Measurements from ENCODE around the gene LCE3A.
"Not testable (repeated sequence)": the region's sequence is repeated elsewhere in the genome, so short reads cannot be mapped to it uniquely, and the experiment has no call there.

Gene LCE3A

GRCh38 chr1:152622803-152623202 lies at the start of gene LCE3A:
Gene LCE3A (minus strand): TSS chr1:152623103. CDS start chr1:152623103, 0 bp downstream.
- no peak for DNase-seq (ENCODE audit: low read depth, low spot score)

GRCh38 chr1:152667648-152668047 lies 44.7 kb upstream of the LCE3A start:
- H3K27ac ChIP-seq: no peak overlapping the region
- no peak for DNase-seq (ENCODE audit: low read depth, low spot score)

More at GRCh38 chr1:152622803-152623202, at the start of gene LCE3A:
- no peak within 1 kb of the TSS for H3K27ac ChIP-seq

- H3K27ac ChIP-seq; DNase-seq (ENCODE audit: low read depth, low spot score): not testable (repeated sequence)
Measured at GRCh38 chr1:152666171-152666570, 43.3 kb upstream of the LCE3A start.

GRCh38 chr1:152663098-152663497 lies 40.2 kb upstream of the LCE3A start, which contains the start of gene LCE2D:
Gene LCE2D (plus strand): TSS chr1:152663380. CDS start chr1:152664106, 726 bp downstream.
- DNase-seq (ENCODE audit: low read depth, low spot score): no peak
- H3K27ac ChIP-seq: no peak within 1 kb of the TSS

GRCh38 chr1:152658649-152659048 lies 35.7 kb upstream of the LCE3A start:
- no peak overlapping the region for H3K27ac ChIP-seq
- no peak for DNase-seq (ENCODE audit: low read depth, low spot score)

- DNase-seq (ENCODE audit: low read depth, low spot score): no peak
- H3K27ac ChIP-seq: no peak overlapping the region
Measured at GRCh38 chr1:152657677-152658076, 34.8 kb upstream of the LCE3A start.

- no peak for DNase-seq (ENCODE audit: low read depth, low spot score)
Measured at GRCh38 chr1:152656459-152656858, 33.6 kb upstream of the LCE3A start.

GRCh38 chr1:152654110-152654509 lies 31.2 kb upstream of the LCE3A start:
- no peak overlapping the region for H3K27ac ChIP-seq
- DNase-seq (ENCODE audit: low read depth, low spot score): peak; percentile 16

More at GRCh38 chr1:152656459-152656858, 33.6 kb upstream of the LCE3A start:
- no peak overlapping the region for H3K27ac ChIP-seq

GRCh38 chr1:152646656-152647055 lies 23.8 kb upstream of the LCE3A start:
- H3K27ac ChIP-seq: no peak overlapping the region
- DNase-seq (ENCODE audit: low read depth, low spot score): no peak

- no peak for DNase-seq (ENCODE audit: low read depth, low spot score)
- H3K27ac ChIP-seq: no peak overlapping the region
Measured at GRCh38 chr1:152645146-152645545, 22.2 kb upstream of the LCE3A start.

GRCh38 chr1:152643945-152644344 lies 21.0 kb upstream of the LCE3A start:
- H3K27ac ChIP-seq: no peak overlapping the region
- DNase-seq (ENCODE audit: low read depth, low spot score): no peak

- DNase-seq (ENCODE audit: low read depth, low spot score): no peak
- H3K27ac ChIP-seq: no peak overlapping the region
Measured at GRCh38 chr1:152640351-152640750, 17.4 kb upstream of the LCE3A start.

GRCh38 chr1:152630596-152630995 lies 7.7 kb upstream of the LCE3A start:
- no peak for DNase-seq (ENCODE audit: low read depth, low spot score)
- H3K27ac ChIP-seq: no peak overlapping the region

GRCh38 chr1:152626744-152627143 lies 3.8 kb upstream of the LCE3A start:
- no peak for DNase-seq (ENCODE audit: low read depth, low spot score)
- no peak overlapping the region for H3K27ac ChIP-seq

GRCh38 chr1:152623203-152623844 lies 421 bp upstream of the LCE3A start:
- DNase-seq (ENCODE audit: low read depth, low spot score): no peak
- H3K27ac ChIP-seq: no peak overlapping the region

- no peak for DNase-seq (ENCODE audit: low read depth, low spot score)
- no peak overlapping the region for H3K27ac ChIP-seq
Measured at GRCh38 chr1:152621993-152622392, 910 bp downstream of the LCE3A start.

GRCh38 chr1:152613511-152613910 lies 9.4 kb downstream of the LCE3A start, which contains the start of gene LCE3B:
Gene LCE3B (plus strand): TSS chr1:152613811. CDS start chr1:152613811, 0 bp downstream.
- H3K27ac ChIP-seq: no peak within 1 kb of the TSS
- no peak for DNase-seq (ENCODE audit: low read depth, low spot score)

- no peak for DNase-seq (ENCODE audit: low read depth, low spot score)
- no peak within 1 kb of the TSS for H3K27ac ChIP-seq
Measured at GRCh38 chr1:152599934-152600333, 23.0 kb downstream of the LCE3A start, which contains the start of gene LCE3C. Gene LCE3C (plus strand): TSS chr1:152600234. CDS start chr1:152600732, 498 bp downstream.

GRCh38 chr1:152596986-152597385 lies 25.9 kb downstream of the LCE3A start:
- no peak overlapping the region for H3K27ac ChIP-seq
- no peak for DNase-seq (ENCODE audit: low read depth, low spot score)

- no peak overlapping the region for H3K27ac ChIP-seq
- DNase-seq (ENCODE audit: low read depth, low spot score): no peak
Measured at GRCh38 chr1:152585586-152585985, 37.3 kb downstream of the LCE3A start.

- peak; percentile 66 for DNase-seq (ENCODE audit: low read depth, low spot score)
- H3K27ac ChIP-seq: peak overlapping the region; percentile 9
Measured at GRCh38 chr1:152582647-152583046, 40.3 kb downstream of the LCE3A start.

- H3K27ac ChIP-seq: peak within 1 kb of the TSS; percentile 30
- DNase-seq (ENCODE audit: low read depth, low spot score): no peak
Measured at GRCh38 chr1:152580433-152580832, 42.5 kb downstream of the LCE3A start, which contains the start of gene LCE3D. Gene LCE3D (minus strand): TSS chr1:152580516. CDS start chr1:152579936, 580 bp downstream.

Data from epithelial cell of prostate (primary cell).